IPS-18c (cell line): ENCODE measurements around the gene NOMO2.
"Not testable (repeated sequence)": the region's sequence is repeated elsewhere in the genome, so short reads cannot be mapped to it uniquely, and the experiment has no call there.

Experiments used
- H3K4me3 ChIP-seq: 2 replicates; pipeline ENCODE4 v1.7.0; 2013; ENCODE audit warnings: low read depth, mild to moderate bottlenecking, low read length, moderate library complexity; ENCODE audit not compliant: insufficient read depth
- H3K9me3 ChIP-seq: one replicate; pipeline ENCODE4 v1.6.1; 2013; ENCODE audit warnings: mild to moderate bottlenecking, low read length, moderate library complexity; ENCODE audit not compliant: control insufficient read depth, insufficient read depth

NOMO2 gene

GRCh38 chr16:18401851-18402657 lies 159.8 kb downstream of the NOMO2 start:
- H3K4me3 ChIP-seq, H3K9me3 ChIP-seq: not testable (repeated sequence)

DNA sequence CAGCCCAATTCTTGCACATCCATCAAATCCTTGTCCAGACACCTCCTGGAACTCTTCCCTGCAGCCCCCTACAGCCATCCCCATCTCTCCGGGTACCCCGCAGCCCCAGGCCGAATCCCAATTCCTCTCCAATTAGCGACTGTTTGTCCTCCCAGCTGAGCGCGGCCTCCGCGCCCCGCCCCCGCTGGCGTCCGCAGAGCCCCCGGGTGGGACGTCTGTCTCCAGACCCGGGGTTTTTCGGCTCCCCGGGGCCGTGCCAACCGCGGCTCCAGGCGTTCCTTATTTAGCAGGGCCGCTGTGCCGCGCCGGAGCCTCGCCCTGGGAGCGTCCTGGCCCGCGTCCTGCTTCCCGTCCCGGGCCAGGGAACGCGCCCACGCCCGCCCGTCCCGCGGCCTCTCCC lies 160.7 kb downstream of the NOMO2 start:
- not testable (repeated sequence) for H3K9me3 ChIP-seq, H3K4me3 ChIP-seq

- H3K9me3 ChIP-seq, H3K4me3 ChIP-seq: not testable (repeated sequence)
Observed at GRCh38 chr16:18394363-18394762, 167.5 kb downstream of the NOMO2 start.

- not testable (repeated sequence) for H3K4me3 ChIP-seq, H3K9me3 ChIP-seq
Observed at GRCh38 chr16:18387767-18388166, 174.1 kb downstream of the NOMO2 start.

DNA sequence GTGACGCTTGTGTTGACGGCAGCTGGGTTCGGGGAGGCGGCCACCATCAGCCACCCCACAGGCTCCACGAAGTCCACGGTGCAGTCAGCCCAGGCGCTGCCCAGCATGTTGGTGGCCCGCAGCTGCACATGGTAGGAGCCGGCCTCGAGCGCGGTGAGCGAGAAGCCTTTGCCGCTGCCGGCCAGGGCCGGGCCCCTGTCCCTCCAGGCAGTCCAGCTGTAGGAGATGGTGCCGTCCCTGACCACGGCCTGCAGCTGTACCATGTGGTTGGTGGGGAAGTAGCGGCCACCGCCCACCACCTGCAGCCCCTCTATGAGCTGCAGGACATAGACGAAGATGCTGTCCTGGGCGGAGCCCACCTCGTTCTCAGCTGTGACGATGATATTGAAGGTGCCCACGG lies 175.4 kb downstream of the NOMO2 start:
- H3K9me3 ChIP-seq, H3K4me3 ChIP-seq: not testable (repeated sequence)

DNA sequence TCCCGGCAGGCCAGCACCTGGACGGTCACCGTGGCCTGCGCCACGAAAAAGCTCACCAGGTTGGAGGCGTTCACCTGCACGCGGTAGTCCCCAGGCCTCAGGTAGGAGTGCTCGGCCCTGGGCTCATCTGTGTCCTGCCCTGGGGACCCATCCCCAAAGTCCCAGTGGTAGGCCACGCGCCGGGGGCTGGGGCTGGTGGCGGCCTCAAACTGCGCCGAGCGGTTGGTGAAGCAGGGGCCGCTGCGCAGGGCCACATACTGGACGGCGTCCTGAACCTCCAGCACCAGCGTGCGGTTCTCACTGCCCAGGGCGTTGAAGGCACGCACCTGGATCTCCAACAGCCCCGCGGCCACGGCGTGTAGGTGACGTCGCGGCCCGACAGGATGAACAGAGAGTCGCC lies 176.6 kb downstream of the NOMO2 start:
- H3K9me3 ChIP-seq, H3K4me3 ChIP-seq: not testable (repeated sequence)

DNA sequence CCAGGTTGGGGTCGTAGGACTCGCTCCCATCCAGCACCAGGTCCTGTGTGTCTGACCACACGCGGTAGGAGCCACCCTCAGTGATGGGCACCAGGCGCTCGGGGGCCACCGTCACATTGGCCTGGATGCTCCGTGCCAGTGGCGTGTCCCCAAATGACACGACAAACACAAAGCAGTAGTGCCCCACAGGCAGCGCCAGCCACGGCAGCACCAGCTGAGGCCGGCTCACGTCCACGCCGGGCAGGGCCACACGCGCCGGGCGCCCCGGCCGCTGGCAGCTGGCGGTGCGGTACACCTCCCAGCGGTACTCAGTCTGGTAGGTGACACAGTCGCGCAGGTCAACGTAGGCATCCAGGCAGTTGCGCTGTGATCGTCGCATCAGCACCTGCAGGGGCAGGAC lies 177.0 kb downstream of the NOMO2 start:
- H3K9me3 ChIP-seq, H3K4me3 ChIP-seq: not testable (repeated sequence)

GRCh38 chr16:18384098-18384636 lies 177.7 kb downstream of the NOMO2 start:
- not testable (repeated sequence) for H3K9me3 ChIP-seq, H3K4me3 ChIP-seq

GRCh38 chr16:18382696-18383095 lies 179.2 kb downstream of the NOMO2 start:
- H3K4me3 ChIP-seq, H3K9me3 ChIP-seq: not testable (repeated sequence)
